A673 (cell line): ENCODE results near the gene OLFM1.

Experiments
- CTCF ChIP-seq: fragments of 300-800, 200-600 bp; sonication (generic); conservative IDR thresholded peaks from 2 replicates; pipeline ENCODE4 v1.5.1; 2017; ENCODE audit warnings: low read depth, mild to moderate bottlenecking, antibody characterized with exemption, low read length, moderate library complexity, mixed read lengths
- EZH2 ChIP-seq: fragments of 200-600 bp; sonication (generic); IDR thresholded peaks from 2 replicates; pipeline ENCODE4 v1.6.1; 2017; ENCODE audit warnings: borderline replicate concordance, low read depth, mild to moderate bottlenecking, mixed read lengths, antibody characterized with exemption, low read length; ENCODE audit not compliant: poor library complexity, severe bottlenecking

- TF ChIP-seq CTCF (no peak), EZH2 (no peak)
Observed at GRCh38 chr9:135045264-135045927, 42.1 kb upstream of the OLFM1 start.
